NCI-H2081 (cell line): Measurements from ENCODE around the gene SUPT20HL1.
"Not testable (repeated sequence)": the region's sequence is repeated elsewhere in the genome, so short reads cannot be mapped to it uniquely, and the experiment has no call there.

Experiments
- DNase-seq, 2 experiments: peaks; one replicate each; lab custom pipeline; 2025; lab: John Stamatoyannopoulos, UW

SUPT20HL1 gene

GRCh38 chrX:24360272-24360671, at the start of gene SUPT20HL1:
Gene SUPT20HL1 (plus strand): TSS chrX:24360639. CDS start chrX:24362761, 2,122 bp downstream.
- DNase-seq, result no peak

DNA sequence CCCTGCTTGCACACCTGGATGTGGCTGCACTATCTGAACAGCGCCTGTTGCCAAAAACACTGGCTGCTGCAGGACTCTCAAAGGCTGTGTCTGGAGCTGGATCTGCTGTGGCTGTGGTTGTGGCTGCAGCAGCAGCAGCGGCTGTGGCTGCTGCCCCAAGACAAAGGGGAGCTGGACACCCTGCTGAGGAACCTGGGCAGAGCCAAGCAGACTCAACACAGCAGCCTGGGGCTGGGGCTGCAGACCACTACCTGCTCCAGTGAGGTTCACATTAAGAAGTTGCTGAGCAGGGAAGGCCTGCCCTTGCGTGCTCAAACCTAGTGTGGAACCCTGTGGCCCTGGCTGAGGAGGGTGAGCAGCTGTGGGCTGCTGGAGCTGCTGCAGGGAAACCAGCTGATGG, 49.5 kb upstream of the SUPT20HL1 start:
- peak in 1 of 2 experiments; percentile 26 for DNase-seq

DNA sequence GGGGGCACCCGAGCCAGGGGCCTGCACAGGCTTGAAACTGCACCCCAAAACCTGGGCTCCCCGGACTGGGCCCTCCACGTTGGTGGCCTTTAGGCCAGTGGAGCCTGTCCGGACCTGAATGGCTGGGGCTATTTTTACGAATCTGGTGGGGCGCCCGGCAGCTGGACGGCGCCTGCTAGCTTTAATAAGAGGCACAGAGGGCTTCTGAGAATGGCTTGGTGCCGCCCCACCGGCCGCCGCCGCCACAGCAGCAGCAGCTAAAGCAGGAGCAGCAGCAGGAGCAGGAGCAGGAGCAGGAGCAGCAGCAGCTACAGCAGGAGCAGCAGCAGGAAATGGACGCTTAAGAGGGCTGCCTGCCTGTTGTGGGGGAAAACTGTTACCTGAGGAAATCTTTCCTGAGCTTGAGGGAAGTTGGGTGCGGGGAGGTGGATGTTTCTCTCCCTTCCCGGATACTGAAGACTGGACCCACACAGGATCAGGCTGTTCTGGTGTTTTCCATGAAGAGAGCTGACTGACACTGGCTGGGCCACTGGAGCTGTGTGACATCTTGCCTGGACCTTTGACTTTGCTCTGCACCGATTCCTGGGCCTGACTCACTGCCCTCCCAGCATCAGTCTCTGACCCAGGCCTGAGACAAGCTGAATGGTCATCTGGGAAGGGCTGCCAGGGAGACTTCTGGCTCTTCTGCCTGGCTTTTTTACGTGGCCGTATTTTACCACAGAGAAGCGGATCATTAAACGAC, 48.8 kb upstream of the SUPT20HL1 start:
- DNase-seq, result not testable (repeated sequence)

DNA sequence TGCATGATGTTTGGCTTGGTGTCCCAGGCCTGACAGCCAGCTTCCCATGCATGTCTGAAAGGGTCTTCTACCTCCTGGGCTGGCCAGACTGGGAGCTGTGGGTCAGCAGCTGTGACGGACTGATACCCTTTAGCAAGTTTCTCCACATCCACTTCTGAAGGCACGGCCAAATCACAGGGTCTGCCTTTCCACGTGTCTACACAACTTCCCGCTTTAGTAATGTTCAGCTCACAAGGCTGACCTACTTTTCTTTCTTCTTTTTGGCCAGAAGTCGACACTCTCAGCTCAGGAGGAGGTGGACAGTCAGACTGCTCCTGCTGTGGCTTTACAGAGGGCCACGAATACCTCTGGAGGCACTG, 48.2 kb upstream of the SUPT20HL1 start:
- not testable (repeated sequence) for DNase-seq

DNA sequence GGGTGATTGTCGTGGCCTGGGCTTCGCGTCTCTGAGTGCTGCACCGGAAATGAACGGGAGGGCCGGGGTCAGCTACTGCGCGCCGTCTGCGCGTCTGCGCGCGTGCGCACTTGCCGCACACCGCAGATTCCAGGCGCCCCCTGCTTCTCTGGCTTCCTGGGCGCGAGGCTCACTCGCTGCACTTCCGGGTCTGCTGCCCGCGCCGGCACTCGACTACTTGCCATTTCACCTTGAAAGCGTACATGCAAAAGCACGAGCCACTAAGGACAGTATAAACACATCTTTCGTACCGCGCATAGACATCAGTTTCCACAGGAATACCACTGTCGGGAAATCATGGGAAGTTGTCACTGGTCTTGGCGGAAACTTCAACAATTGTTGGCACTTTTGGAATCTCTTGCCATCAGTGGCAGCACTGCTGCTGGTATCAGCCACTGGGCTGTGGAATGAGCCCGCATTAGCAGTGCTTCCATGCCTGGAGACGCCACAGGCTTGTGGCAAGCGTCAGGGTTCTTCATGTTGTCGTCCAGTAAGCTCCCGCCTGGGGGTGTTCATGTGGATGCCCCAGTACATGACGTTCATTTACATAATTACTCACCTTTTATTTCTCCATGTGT, 46.3 kb upstream of the SUPT20HL1 start, which contains the start of gene SUPT20HL2:
TSS of gene SUPT20HL2 (minus strand) at position 51 of the 617 bp plus-strand sequence. CDS start 754 bp downstream, outside the sequence.
- DNase-seq, result no peak

GRCh38 chrX:24316111-24316510, 44.3 kb upstream of the SUPT20HL1 start:
- no peak for DNase-seq

- no peak for DNase-seq
Measured at GRCh38 chrX:24317567-24317966, 42.9 kb upstream of the SUPT20HL1 start.

DNA sequence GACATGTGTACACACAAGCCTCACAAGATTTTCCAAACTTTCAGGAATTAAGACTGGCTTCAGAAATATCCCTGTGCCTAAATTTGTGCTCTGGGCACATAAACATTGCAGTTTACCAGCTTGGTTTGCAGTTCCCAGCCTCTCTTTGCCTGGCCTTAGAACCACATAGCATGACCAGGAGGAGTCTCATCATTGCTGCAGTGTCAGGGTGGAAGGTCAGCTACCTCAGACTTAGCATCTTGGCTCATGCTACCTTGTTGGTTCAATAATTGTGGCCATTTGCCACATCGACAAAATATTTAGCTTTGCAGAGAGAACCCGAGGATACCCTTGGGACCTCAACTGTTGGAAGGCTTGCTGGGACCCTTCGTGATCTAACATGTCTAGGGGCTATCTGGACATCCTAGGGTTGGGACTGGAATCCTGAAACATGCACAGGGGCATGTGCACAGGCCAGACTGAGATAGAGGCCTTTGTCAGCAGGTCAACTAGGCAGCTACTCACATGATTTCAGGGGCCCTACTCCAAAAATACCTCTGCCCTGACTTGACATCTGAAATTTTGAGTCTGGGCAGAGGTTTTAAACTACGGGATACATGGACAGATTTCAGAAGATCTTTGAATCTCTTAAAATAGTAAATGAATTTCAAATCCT, 38.6 kb upstream of the SUPT20HL1 start:
- no peak for DNase-seq

DNA sequence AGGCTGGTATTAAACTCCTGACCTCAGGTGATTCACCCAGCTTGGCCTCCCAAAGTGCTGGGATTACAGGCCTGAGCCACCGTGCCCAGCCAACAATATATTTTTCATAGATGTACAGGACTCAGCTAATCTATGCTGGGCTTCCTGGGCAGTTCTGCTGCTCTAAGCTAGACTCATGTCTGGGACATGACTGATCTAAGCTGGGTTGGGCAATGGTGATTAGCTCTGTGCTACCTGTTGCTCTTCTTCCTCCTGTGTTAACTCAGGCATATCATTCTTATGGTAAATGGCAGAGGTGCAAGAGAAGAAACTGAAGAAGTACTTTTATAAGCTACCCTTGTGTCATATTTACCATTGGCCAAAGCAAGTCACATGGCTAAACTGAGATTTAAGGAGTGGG, 35.2 kb upstream of the SUPT20HL1 start:
- no peak for DNase-seq

DNA sequence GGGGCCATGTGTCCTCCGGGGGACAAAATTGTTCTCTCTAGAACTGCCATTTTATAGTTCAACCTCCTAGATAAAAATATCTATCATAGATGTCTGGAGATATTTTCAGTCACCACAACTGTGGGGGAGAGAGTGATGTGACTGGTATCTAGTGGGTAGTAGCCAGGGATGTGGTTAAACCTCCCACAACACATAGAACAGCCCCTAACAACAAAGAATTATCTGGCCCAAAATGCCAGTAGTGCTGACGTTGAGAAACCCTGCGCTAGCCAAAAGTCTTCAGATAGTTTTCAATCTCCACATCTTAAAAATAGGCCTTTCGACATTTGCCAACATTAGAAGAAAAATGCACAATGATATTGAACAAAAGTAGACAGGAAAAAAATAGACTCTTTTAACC, 27.6 kb upstream of the SUPT20HL1 start:
- DNase-seq, result no peak

DNA sequence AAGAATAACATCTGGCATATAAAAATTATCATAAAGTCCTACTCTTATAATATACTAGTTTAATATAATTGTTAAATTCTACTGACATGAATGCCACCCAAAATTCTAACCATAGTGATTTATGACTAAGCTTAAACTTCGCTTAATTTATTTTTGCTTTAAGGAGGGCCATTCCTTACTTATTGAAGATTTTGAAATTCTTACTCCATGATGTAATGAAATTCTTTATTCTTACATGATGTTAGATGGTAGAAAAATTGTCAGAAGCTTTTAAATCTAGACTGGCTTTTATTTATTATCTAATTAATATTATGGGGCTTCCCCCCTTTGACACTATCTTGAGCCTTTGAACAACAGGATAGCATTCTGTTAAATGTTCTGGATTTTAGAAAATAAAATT, 27.1 kb upstream of the SUPT20HL1 start:
- no peak for DNase-seq

DNA sequence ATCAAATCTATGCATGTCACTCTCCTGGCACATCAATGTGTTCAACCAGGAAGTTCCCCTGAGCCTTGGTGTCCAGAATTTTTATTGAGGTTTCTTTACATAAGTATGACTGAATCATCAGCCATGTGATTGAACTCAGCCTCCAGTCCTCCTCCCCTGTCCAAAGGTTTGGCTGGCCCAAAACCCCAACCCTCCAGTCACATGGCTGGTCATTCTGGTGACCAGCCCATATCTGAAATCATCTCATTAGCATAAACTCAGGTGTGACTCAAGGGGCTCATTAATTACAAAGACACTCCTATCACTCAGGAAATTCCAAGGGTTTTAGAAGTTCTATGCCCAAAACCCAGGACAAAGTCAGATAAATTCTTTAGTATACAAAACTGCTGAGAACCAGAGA, 26.0 kb upstream of the SUPT20HL1 start:
- DNase-seq, result no peak

DNA sequence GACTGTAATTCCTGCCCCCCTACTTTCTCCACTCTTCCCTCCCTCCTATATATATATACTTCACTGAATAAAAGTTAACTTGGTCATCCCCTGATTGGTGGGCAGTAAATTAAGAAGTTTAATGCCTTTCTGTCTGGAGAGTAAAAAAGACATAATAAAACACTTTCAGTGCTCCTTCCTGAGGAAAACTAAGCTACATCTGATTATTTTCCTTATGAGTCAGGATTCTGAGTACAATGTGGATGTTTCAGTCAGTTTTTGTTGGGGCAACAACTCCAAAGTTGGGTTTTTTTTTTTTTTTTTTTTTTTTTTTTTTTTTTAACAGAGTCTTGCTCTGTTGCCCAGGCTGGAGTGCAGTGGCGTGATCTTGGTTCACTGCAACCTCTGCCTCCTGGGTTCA, 24.6 kb upstream of the SUPT20HL1 start:
- DNase-seq, result no peak

DNA sequence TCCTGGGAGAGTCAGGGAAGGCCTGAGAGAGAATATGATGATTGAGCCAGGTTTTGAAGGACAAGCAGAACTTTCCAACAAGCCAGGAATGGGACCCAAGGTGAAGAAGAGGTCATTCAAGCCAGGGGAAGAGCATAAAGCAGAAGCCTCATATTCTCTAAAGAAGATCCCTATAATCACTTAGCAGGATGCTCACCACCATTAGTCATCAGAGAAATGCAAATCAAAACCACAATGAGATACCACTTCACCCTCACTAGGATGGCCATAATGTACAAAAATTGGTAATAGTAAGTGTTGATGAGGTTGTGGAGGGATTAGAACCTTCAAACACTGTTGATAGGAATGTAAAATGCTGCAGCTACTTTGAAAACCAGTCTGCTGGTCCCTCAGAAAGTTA, 20.5 kb upstream of the SUPT20HL1 start:
- DNase-seq, result no peak

- DNase-seq, result no peak
Measured at GRCh38 chrX:24340501-24340900, 19.9 kb upstream of the SUPT20HL1 start.

DNA sequence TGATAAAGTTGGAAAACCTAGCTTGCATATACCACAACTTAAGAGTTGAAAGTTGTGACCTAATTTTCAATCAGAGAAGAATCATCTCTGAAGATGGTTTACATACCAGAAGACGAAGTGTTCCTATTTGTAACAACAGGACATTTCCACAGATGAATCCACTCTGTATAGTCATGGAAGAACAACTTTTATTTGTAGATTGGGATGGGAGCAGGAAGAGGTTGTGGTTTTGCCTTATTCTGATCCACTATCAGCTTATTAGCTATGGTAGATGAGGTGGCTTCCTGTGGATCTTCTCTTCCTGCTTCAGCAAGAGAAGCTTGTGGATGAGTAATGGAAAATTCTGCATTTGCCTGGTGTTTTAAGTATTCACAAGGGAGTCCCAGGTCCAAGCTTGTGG, 18.6 kb upstream of the SUPT20HL1 start:
- DNase-seq, result no peak

DNA sequence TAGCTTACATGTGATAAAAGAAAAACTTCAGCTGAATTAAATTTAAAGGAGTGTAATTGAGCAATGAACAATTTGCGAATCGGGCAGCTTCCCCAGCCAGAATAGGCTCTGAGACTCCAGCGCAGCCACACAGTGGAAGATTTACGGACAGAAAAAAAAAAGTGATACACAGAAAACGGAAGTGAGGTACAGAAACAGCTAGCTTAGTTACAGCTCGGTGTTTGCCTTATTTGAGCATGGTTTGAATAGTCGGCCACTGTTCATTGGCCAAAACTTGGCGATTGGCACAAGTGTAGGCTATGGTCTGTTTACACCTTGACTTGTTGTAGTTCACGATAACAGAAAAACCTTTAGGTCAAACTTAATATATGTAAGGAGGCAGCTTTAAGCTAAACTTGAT, 16.7 kb upstream of the SUPT20HL1 start:
- no peak for DNase-seq

- no peak for DNase-seq
Measured at GRCh38 chrX:24347881-24348280, 12.6 kb upstream of the SUPT20HL1 start.

DNA sequence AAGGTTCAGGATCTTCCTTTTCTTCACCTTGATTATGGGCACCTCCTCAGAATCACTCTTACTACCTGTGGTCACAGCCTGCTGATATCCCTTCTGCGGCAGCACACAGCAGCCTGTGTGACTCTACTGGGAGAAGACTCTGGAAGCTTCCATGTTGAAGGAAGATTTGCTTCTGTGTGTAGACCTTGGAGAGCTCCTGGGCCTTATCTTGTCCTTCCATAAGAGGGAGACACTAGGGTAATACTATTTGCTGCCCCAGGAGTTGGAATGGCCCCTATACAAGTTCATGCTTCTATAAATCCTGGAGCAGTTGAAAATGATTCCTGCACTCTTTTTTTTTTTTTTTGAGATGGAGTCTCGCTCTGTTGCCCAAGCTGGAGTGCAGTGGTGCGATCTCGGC, 10.2 kb upstream of the SUPT20HL1 start:
- DNase-seq, result no peak

- DNase-seq, result no peak
Measured at GRCh38 chrX:24355095-24355494, 5.3 kb upstream of the SUPT20HL1 start.

- no peak for DNase-seq
Measured at GRCh38 chrX:24357106-24357505, 3.3 kb upstream of the SUPT20HL1 start.

DNA sequence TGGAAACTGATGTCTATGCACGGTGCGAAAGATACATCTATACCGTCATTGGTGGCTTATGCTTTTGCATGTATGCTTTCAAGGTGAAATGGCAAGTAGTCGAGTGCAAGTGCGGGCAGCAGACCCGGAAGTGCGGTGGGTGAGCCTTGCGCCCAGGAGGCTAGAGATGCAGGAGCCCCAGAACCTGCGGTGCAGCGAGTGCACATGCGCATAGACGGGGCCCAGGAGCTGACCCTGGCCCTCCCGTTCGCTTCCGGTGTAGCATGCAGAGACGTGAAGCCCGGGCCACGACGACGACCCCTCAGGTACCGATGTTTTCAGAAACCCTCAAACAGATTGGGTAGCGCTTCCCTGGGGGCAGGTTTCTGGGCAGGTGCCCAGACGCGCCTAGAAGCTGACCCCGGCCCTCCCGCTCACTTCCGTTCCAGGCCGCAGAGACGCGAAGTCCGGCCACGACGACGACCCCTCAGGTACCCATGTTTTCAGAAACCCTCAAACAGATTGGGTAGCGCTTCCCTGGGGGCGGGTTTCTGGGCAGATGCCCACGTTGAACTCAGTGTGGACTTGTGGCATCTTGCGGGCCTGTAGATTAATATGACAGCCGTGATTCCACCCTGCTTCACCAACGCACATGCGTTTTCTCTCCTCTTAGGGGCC, 1.8 kb downstream of the SUPT20HL1 start:
- DNase-seq, result not testable (repeated sequence)
